SH-SY5Y (cell line): ENCODE data around the gene OSGIN1.

Source experiments
- GATA2 ChIP-seq: IDR thresholded peaks from 2 replicates; pipeline ENCODE4 v1.6.1; 2011; ENCODE audit warnings: mild to moderate bottlenecking, low read depth, low read length
- GATA3 ChIP-seq: IDR thresholded peaks from 2 replicates; pipeline ENCODE4 v1.6.1; 2011; ENCODE audit warnings: low read depth, mild to moderate bottlenecking, low read length, moderate library complexity

DNA sequence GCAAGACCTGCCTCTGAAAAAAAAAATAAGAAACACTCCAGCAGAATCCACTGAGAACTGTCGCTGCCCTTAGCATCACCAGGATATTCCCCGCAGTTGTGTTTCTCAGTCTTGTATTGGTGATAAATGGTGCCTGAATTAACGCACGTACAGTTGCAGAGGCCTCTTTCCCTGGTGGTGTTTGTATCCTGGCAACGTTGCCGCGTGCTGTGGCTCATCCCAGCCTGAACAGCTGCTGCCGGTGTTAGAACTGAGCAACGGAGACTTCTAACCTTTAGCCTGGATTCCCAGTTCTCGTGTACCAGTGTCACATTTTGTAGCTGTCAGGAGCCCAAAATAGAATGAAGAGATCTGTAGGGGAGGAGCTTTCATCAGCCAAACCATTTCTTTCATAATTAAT lies 49.3 kb upstream of the OSGIN1 start:
- no peak for TF ChIP-seq GATA2
- TF ChIP-seq GATA3, result no peak
